ENCODE results near the gene MAP3K14. TPM values are rescaled to one million over a fixed set of nuclear protein-coding genes. Genes with fewer than 3 reads are reported as not detected.

MAP3K14 gene
- total and polyA plus RNA-seq, 8 donors, result 6.1 to 16.4 (median 8.1) TPM

DNA sequence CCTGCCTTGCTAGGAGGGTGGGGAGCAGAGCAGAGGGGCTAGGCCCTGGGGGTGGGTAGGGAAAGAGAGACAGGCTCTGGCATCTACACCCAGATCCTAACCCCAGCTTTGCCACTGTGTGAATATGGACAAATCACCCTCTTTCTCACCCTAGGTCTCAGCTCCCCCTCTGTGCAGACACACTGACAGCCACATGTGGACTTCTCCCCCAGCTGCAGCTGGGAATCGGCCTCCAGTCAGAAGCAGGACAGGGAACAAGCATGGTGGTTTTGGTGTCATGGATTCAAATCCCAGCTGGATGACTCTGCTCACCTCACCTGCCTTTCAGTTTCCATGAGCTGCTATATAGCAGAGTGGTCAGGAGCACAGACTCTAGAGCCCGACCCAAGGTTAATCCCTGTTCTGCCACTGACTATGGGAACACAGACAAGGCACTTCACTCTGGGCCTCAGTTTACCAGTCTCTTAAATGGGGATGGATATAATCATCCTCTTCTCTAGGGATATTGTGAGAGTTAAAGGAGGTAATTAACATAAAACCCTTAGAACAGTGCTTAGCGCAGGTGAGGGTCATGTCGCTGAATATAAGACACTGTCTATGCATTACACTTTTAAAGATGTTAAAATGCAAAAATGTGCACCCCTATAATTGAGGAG lies 26.2 kb upstream of the MAP3K14 start:
- 84 to 91% methylated on average over 4 of the region's 4 CpGs for WGBS, 2 donors
- Histone ChIP-seq H3K36me3 (no peaks in the 10 kb centered on the region), H3K27ac (no peak overlapping the region), H3K4me1 (no peaks in the 10 kb centered on the region), H3K4me3 (no peak overlapping the region), H3K27me3 (no peaks in the 10 kb centered on the region), H3K9me3 (no peaks in the 10 kb centered on the region)
- FAIRE-seq (no peak), ATAC-seq (no peak), DNase-seq (peak in 1 of 6 donors; percentile 11)
- TF ChIP-seq, protein P1, sequence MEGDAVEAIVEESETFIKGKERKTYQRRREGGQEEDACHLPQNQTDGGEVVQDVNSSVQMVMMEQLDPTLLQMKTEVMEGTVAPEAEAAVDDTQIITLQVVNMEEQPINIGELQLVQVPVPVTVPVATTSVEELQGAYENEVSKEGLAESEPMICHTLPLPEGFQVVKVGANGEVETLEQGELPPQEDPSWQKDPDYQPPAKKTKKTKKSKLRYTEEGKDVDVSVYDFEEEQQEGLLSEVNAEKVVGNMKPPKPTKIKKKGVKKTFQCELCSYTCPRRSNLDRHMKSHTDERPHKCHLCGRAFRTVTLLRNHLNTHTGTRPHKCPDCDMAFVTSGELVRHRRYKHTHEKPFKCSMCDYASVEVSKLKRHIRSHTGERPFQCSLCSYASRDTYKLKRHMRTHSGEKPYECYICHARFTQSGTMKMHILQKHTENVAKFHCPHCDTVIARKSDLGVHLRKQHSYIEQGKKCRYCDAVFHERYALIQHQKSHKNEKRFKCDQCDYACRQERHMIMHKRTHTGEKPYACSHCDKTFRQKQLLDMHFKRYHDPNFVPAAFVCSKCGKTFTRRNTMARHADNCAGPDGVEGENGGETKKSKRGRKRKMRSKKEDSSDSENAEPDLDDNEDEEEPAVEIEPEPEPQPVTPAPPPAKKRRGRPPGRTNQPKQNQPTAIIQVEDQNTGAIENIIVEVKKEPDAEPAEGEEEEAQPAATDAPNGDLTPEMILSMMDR (IDR thresholded peaks at IDR 0.05), result no peak
- intact Hi-C loops (cut with DNase I), result no loop called here

DNA sequence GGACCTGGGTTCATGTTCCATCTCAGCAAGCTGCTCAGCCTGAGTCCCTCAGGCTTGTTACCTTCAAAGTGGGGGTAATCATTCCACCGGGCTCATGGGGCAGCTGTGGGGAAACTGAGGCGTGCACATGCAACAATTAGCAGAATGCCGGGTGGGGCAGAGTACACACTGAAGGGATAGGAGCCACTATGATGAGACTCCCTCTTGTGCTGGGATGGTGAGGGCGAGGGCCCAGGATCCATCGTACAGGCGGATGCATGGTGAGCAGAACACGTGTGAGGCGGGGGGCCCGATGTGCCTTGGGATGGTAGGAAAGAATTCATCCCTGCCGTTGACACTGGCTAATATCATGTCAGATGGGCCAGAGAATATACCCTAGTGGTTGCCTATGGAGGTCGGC lies 25.5 kb upstream of the MAP3K14 start:
- H3K4me1 ChIP-seq, result no peaks in the 10 kb centered on the region
- FAIRE-seq, result no peak
- TF ChIP-seq, protein P1 (IDR thresholded peaks at IDR 0.05), result no peak
- no peaks in the 10 kb centered on the region for H3K27me3 ChIP-seq
- 83 to 88% methylated on average over 11 of the region's 11 CpGs for WGBS, 2 donors
- no peaks in the 10 kb centered on the region for H3K9me3 ChIP-seq
- no peak overlapping the region for H3K4me3 ChIP-seq
- intact Hi-C loops (cut with DNase I), result no loop called here
- no peak for ATAC-seq
- DNase-seq, result peak in 1 of 6 donors; percentile 18
- no peaks in the 10 kb centered on the region for H3K36me3 ChIP-seq
- H3K27ac ChIP-seq, result no peak overlapping the region

DNA sequence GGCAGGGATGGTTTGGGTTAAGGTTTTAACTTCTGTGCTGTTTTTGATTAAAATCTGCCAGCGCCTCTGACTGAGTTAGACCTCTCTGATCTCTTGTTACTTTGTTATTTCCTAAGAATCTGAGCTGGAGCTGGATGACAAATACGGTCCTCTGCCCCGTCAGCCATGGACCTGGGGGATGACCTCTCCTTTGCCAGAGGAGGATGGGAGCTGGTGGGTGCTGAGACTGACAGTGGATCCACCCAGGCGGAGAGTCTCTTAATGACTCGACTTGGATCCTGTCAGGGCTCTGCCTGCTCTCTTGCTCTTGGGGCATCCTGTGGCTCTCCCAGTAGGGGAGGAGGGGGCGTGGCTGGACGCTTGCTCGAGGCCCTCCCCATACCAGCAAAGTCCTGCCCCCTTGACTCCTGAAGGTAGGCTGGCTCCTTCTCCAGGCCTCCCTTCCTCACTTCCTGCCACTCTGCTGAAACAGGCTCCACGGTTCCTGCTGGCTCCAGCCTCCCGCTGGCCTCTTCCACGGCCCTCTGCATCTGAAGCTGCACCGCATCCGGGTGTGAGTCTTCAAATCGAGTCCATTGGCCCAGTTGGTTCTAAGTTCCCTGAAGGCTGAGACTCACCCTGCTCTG lies 24.8 kb upstream of the MAP3K14 start:
- H3K36me3 ChIP-seq, result no peaks in the 10 kb centered on the region
- DNase-seq, result peak in 1 of 6 donors; percentile 46
- no peaks in the 10 kb centered on the region for H3K4me1 ChIP-seq
- H3K27me3 ChIP-seq, result no peaks in the 10 kb centered on the region
- no peak overlapping the region for H3K4me3 ChIP-seq
- ATAC-seq, result peak in 2 of 4 donors; percentile 21 to 31
- TF ChIP-seq, protein P1 (IDR thresholded peaks at IDR 0.05), result no peak
- FAIRE-seq, result no peak
- no peaks in the 10 kb centered on the region for H3K9me3 ChIP-seq
- H3K27ac ChIP-seq, result no peak overlapping the region
- 67 to 74% methylated on average over 14 of the region's 14 CpGs for WGBS, 2 donors
- intact Hi-C loops (cut with DNase I), result no loop called here

- Histone ChIP-seq H3K27me3 (no peaks in the 10 kb centered on the region), H3K27ac (no peak overlapping the region), H3K36me3 (no peaks in the 10 kb centered on the region), H3K4me3 (no peak overlapping the region), H3K9me3 (no peaks in the 10 kb centered on the region), H3K4me1 (no peaks in the 10 kb centered on the region)
- WGBS, 2 donors, result 79 to 84% methylated on average over 8 of the region's 8 CpGs
- TF ChIP-seq, protein P1 (IDR thresholded peaks at IDR 0.05), result no peak
- FAIRE-seq (no peak), DNase-seq (peak in 1 of 6 donors; percentile 24), ATAC-seq (no peak)
- intact Hi-C loops (cut with DNase I), result no loop called here
These were observed 23.1 kb upstream of the MAP3K14 start for GRCh38 chr17:45339646-45340605.
